Stomach (tissue), 4 donors: ENCODE results near the gene TMEM129.

Source experiments
- CTCF ChIP-seq, 7 experiments: fragments of 450-650 bp in 4 of 7; fragments of 200-600 bp in 3 of 7; sonication (generic) in 3 of 7; IDR thresholded peaks; one replicate each; pipeline ENCODE4 v1.5.1; 2016 to 2019; ENCODE audit warnings: antibody characterized with exemption in 7 of 7, control low read depth in 2 of 7, mild to moderate bottlenecking in 1 of 7
- EP300 ChIP-seq: sonication (generic); formaldehyde crosslinking; IDR thresholded peaks from one replicate; pipeline ENCODE4 v1.6.1; 2017; ENCODE audit warnings: antibody characterized with exemption

- no peak for TF ChIP-seq CTCF (IDR thresholded peaks at IDR 0.05)
- no peak for TF ChIP-seq EP300
Measured at GRCh38 chr4:1755297-1755696, 34.2 kb upstream of the TMEM129 start.
